ENCODE measurements around the gene ZFHX2.

The ZFHX2 gene

DNA sequence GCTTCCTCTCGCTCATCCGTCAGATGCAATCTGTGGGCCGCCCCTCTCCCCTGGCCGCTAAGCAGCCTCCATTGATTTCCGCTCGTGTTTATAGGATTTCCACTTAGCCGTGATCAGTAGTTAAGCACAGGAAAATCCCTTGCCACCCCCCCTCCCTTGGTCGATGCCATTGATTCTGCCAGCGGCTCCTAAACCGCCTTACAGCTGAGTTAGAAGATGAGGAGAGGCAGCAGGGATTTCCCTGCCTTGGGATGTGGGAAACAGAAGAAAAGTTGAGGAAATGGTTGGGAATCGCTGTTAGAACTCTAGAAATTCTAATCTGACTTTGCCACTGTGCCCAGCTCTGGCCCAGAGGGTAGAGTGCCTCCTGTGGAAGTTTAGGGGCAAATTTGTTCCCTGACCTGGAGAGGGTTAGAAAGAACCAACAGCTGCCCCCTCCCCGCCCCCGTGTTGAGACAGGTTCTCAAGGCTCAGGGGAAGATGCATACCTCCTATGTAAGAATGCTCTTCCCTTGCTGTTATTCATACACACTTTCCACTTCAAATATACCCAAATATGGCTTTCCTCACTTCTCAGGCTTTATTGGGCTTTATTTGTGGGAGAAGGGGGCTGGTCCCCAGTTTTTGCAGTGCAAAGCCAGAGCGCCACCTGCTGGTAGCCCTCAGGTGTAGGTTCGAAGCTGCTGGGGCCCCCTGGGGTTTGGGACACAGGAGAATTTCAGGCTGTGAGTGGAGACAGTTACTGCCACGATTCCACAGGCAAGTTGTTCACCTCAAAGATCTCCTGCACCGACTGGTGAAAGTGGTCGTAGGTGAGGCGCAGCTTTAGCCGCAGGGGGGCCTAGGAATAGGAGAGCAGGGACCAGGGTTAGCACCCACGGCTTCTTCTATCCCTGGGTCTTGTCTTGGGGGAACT is 7.7 kb upstream of the ZFHX2 start:
- Histone ChIP-seq H3K36me3 (ENCODE audit: insufficient read depth, low read length) (0 out of 2 replicates have a peak, but pooled peaks cover 4% of the 10 kb centered on the region), H3K4me3 (ENCODE audit: low read depth, low read length) (no peak overlapping the region), H3K27ac (ENCODE audit: low read depth, low read length) (no peak overlapping the region), H3K79me2 (ENCODE audit: control insufficient read depth, insufficient read depth, low read length, unreplicated experiment) (peaks cover 23% of the 10 kb centered on the region), H2AFZ (ENCODE audit: low read length, unreplicated experiment) (no peak overlapping the region), H3K4me1 (ENCODE audit: control insufficient read depth, insufficient read depth, low read length, unreplicated experiment) (peaks cover 12% of the 10 kb centered on the region), H3K27me3 (ENCODE audit: insufficient read depth, low read length) (no peaks in the 10 kb centered on the region)

DNA sequence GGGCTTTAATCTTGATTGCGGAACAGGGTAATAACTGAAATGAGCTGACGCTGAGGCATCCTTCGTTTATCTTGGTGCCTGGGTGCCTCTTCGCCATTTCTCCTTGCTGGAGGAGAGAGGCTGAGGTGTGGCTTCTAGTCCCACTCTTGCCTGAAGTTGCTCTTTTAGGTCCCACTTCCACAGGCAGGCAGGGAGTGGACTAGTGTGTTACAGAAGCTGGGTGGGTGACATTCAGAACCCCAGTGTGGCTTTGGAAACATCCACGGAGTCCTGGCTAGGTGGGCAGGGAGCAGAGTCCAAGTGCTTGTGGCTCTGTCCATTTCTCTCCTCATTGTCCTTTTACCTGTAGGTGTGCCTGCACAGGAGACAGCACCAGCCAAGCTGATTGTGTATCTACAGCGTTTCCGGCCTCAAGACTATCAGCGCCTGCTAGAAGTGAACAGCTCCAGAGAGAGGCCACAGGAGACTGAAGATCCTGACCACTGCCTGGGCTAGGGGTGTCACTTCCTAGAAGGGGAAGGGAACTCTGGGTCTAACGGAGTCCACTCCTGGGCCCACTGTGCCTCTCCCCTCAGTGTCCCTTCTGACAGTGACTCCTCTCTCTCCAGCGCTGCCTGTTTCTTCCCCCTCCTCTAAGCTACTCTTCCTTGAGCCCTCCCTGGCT is 6.9 kb upstream of the ZFHX2 start:
- 0 out of 2 replicates have a peak, but pooled peaks cover 4% of the 10 kb centered on the region for H3K36me3 ChIP-seq (ENCODE audit: insufficient read depth, low read length)
- peak overlapping the region; percentile 91; the same call in 1 of the 2 replicates for H3K4me3 ChIP-seq (ENCODE audit: low read depth, low read length)

DNA sequence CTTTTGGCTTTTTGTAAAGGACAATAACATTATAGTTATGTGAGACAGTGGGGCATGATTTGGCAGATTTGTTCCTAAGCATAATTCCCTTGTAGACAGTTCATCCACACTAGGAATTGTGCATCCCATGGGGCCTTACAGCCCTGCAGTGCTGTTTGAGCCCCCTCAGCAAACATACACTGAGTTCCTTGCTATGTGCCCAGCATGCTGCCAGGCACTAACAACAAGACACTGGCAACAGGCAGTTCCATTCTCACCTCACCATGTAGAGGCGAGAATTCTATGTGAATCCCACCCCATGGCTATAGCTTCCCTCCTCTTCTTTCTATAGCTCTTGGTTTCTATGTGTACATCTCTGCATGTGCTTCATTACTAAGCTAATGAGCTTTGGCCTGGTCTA is 6.4 kb upstream of the ZFHX2 start:
- H3K36me3 ChIP-seq (ENCODE audit: insufficient read depth, low read length) = 0 out of 2 replicates have a peak, but pooled peaks cover 4% of the 10 kb centered on the region
- no peak overlapping the region for H2AFZ ChIP-seq (ENCODE audit: low read length, unreplicated experiment)
- H3K4me1 ChIP-seq (ENCODE audit: control insufficient read depth, insufficient read depth, low read length, unreplicated experiment) = peaks cover 12% of the 10 kb centered on the region
- H3K27ac ChIP-seq (ENCODE audit: low read depth, low read length) = no peak overlapping the region
- H3K79me2 ChIP-seq (ENCODE audit: control insufficient read depth, insufficient read depth, low read length, unreplicated experiment) = peaks cover 23% of the 10 kb centered on the region
- H3K27me3 ChIP-seq (ENCODE audit: insufficient read depth, low read length) = no peaks in the 10 kb centered on the region
- peak overlapping the region; percentile 91 for H3K4me3 ChIP-seq (ENCODE audit: low read depth, low read length)

More for the DNA sequence above, 6.9 kb upstream of the ZFHX2 start:
- peaks cover 23% of the 10 kb centered on the region for H3K79me2 ChIP-seq (ENCODE audit: control insufficient read depth, insufficient read depth, low read length, unreplicated experiment)
- no peaks in the 10 kb centered on the region for H3K27me3 ChIP-seq (ENCODE audit: insufficient read depth, low read length)
- H2AFZ ChIP-seq (ENCODE audit: low read length, unreplicated experiment) = no peak overlapping the region
- no peak overlapping the region for H3K27ac ChIP-seq (ENCODE audit: low read depth, low read length)
- H3K4me1 ChIP-seq (ENCODE audit: control insufficient read depth, insufficient read depth, low read length, unreplicated experiment) = peaks cover 12% of the 10 kb centered on the region

DNA sequence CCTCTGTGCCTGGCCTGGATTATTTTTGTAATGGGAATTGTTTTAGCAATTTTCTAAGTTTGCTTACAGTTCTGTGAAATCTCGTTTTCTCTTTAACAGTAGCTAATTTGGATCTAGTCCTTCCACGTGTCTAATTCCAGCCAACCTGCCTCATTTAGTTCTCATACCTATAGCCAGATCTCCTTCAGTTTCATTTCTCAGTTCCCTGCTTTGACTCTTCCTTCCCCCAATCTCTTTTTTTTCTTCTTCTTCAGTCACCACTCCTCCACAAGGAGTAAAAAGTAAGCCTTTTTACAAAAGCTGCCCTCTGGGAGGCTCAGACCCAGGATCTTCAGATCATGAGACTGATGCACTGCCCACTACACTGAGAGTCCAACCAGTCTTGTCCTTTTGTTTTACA is 6.0 kb upstream of the ZFHX2 start:
- Histone ChIP-seq H3K27ac (ENCODE audit: low read depth, low read length) (no peak overlapping the region), H3K4me1 (ENCODE audit: control insufficient read depth, insufficient read depth, low read length, unreplicated experiment) (peaks cover 12% of the 10 kb centered on the region), H2AFZ (ENCODE audit: low read length, unreplicated experiment) (no peak overlapping the region), H3K4me3 (ENCODE audit: low read depth, low read length) (peak overlapping the region; percentile 91), H3K36me3 (ENCODE audit: insufficient read depth, low read length) (0 out of 2 replicates have a peak, but pooled peaks cover 4% of the 10 kb centered on the region), H3K27me3 (ENCODE audit: insufficient read depth, low read length) (no peaks in the 10 kb centered on the region), H3K79me2 (ENCODE audit: control insufficient read depth, insufficient read depth, low read length, unreplicated experiment) (peaks cover 23% of the 10 kb centered on the region)

DNA sequence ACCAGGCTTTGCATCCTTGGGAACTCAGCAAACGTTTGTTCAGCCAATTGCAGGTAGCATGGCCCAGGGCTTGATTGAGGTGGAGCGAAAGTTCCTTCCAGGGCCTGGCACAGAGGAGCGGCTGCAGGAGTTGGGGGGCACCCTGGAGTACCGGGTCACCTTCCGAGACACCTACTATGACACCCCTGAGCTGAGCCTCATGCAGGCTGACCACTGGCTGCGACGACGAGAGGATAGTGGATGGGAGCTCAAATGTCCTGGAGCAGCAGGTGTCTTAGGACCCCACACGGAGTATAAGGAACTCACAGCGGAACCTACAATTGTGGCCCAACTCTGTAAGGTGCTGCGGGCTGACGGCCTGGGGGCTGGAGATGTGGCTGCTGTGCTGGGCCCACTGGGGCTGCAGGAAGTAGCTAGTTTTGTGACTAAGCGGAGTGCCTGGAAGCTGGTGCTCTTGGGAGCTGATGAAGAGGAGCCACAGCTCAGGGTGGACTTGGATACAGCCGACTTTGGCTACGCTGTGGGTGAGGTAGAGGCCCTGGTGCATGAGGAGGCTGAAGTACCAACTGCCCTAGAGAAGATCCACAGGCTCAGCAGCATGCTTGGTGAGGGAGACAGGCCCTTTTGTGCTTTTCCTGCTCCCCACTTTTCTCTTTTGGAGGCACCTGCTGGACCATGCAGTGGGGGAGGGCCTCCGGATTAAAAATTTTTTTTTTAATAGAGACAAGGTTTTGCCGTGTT is 5.3 kb upstream of the ZFHX2 start:
- H3K4me3 ChIP-seq (ENCODE audit: low read depth, low read length) = peak overlapping the region; percentile 91
- peaks cover 12% of the 10 kb centered on the region for H3K4me1 ChIP-seq (ENCODE audit: control insufficient read depth, insufficient read depth, low read length, unreplicated experiment)
- H3K36me3 ChIP-seq (ENCODE audit: insufficient read depth, low read length) = 0 out of 2 replicates have a peak, but pooled peaks cover 4% of the 10 kb centered on the region
- H2AFZ ChIP-seq (ENCODE audit: low read length, unreplicated experiment) = peak overlapping the region; percentile 80
- no peaks in the 10 kb centered on the region for H3K27me3 ChIP-seq (ENCODE audit: insufficient read depth, low read length)
- peaks cover 23% of the 10 kb centered on the region for H3K79me2 ChIP-seq (ENCODE audit: control insufficient read depth, insufficient read depth, low read length, unreplicated experiment)
- no peak overlapping the region for H3K27ac ChIP-seq (ENCODE audit: low read depth, low read length)

DNA sequence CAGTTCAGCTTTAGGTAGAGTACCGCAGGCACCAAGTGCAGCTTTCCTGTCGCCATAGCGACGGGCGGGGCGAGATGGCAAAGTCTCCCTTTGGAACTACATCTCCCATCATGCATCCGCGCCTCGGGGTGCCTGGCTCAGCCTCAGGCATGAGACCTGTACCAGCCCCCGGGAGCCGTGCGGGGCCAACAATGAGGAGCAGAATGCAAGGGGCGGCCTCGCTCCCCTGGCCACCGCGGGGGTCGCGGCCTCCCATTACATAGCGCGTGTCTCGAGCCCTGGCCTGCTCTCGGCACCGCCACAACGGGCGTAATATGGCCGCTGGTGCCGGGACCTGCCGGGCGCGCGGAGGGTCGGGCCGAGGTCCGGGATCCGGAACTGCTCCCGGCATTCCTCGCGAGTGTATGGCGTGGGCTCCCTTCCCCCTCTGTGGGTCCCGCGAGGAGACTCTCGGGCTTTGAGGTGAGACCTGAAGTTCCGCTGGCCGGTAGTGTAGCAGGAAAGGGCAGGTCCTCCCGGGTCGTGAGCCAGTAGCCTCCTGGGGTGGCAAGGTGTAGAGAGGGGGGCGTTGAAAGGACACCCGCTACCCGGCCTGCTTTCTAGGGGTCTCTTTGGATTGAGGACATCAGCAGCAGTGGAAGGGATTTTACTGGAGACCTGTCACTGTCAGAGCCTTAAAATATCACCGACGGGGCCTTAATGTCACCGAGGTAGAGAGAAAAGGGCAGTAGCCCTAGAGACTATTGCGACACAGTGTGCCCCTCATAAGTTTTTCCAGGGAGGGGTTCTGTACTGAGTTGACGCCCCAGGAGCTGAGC is 4.5 kb upstream of the ZFHX2 start, which contains the start of gene THTPA:
Gene THTPA, plus strand, starts transcription at position 390 of the 818 bp plus-strand sequence. CDS start 487 bp downstream, outside the sequence.
- H2AFZ ChIP-seq (ENCODE audit: low read length, unreplicated experiment) = peak within 1 kb of the TSS; percentile 80
- peak within 1 kb of the TSS; percentile 42 for H3K27ac ChIP-seq (ENCODE audit: low read depth, low read length)
- H3K79me2 ChIP-seq (ENCODE audit: control insufficient read depth, insufficient read depth, low read length, unreplicated experiment) = peaks cover 23% of the 10 kb centered on the region
- no peaks in the 10 kb centered on the region for H3K27me3 ChIP-seq (ENCODE audit: insufficient read depth, low read length)
- peak within 1 kb of the TSS; percentile 91 for H3K4me3 ChIP-seq (ENCODE audit: low read depth, low read length)
- H3K4me1 ChIP-seq (ENCODE audit: control insufficient read depth, insufficient read depth, low read length, unreplicated experiment) = peaks cover 12% of the 10 kb centered on the region
- 0 out of 2 replicates have a peak, but pooled peaks cover 4% of the 10 kb centered on the region for H3K36me3 ChIP-seq (ENCODE audit: insufficient read depth, low read length)

DNA sequence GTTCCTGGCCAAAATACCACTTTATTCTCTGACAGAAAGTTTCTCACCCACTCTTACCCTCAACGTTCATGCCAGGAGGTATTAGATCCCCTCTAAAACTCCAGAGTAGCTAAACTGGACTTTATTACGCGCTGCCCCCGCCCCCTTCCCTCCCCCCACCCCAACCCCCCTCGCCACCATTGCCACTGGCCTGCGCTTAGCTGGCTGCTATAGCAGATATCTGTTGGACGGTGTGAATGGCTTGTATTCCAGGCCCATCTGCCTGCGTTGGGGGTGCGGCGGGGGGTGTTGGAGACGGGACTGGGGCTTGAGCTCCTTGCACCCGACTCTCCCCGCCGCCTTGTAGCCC is 3.9 kb upstream of the ZFHX2 start:
- Histone ChIP-seq H3K4me3 (ENCODE audit: low read depth, low read length) (peak overlapping the region; percentile 91), H3K79me2 (ENCODE audit: control insufficient read depth, insufficient read depth, low read length, unreplicated experiment) (peaks cover 23% of the 10 kb centered on the region), H3K4me1 (ENCODE audit: control insufficient read depth, insufficient read depth, low read length, unreplicated experiment) (peaks cover 14% of the 10 kb centered on the region), H3K27me3 (ENCODE audit: insufficient read depth, low read length) (peaks cover 2% of the 10 kb centered on the region; the same call in 1 of the 2 replicates), H3K27ac (ENCODE audit: low read depth, low read length) (no peak overlapping the region), H2AFZ (ENCODE audit: low read length, unreplicated experiment) (peak overlapping the region; percentile 80), H3K36me3 (ENCODE audit: insufficient read depth, low read length) (0 out of 2 replicates have a peak, but pooled peaks cover 4% of the 10 kb centered on the region)

DNA sequence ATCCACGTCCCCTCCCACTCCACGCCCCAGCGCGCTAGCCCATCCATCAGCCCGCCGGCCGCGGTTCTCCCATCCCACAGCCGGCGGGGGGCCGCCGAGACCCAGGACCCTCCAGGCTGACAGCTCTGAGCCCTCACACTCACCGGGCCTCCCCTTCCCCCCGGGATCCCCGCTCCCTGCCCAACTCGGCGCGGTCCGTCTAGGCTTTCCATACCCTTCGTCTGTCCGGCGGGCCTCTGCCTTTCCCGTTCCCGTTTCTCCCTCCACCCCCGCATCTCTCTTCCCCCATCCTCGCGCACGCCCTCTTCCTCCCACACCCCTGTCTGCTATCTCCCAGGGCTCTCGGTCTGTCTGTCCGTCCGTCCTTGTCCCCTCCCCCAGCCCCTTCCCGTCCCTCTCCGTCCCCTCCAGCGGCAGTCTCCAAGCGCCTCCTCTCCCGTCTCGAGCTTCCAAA is 726 bp downstream of the ZFHX2 start:
- Histone ChIP-seq H3K79me2 (ENCODE audit: control insufficient read depth, insufficient read depth, low read length, unreplicated experiment) (no peaks in the 10 kb centered on the region), H3K4me3 (ENCODE audit: low read depth, low read length) (peak overlapping the region; percentile 83), H3K27me3 (ENCODE audit: insufficient read depth, low read length) (peaks cover 21% of the 10 kb centered on the region; the same call in 1 of the 2 replicates), H3K36me3 (ENCODE audit: insufficient read depth, low read length) (no peaks in the 10 kb centered on the region), H2AFZ (ENCODE audit: low read length, unreplicated experiment) (peak overlapping the region; percentile 96), H3K27ac (ENCODE audit: low read depth, low read length) (no peak overlapping the region), H3K4me1 (ENCODE audit: control insufficient read depth, insufficient read depth, low read length, unreplicated experiment) (peaks cover 5% of the 10 kb centered on the region)

DNA sequence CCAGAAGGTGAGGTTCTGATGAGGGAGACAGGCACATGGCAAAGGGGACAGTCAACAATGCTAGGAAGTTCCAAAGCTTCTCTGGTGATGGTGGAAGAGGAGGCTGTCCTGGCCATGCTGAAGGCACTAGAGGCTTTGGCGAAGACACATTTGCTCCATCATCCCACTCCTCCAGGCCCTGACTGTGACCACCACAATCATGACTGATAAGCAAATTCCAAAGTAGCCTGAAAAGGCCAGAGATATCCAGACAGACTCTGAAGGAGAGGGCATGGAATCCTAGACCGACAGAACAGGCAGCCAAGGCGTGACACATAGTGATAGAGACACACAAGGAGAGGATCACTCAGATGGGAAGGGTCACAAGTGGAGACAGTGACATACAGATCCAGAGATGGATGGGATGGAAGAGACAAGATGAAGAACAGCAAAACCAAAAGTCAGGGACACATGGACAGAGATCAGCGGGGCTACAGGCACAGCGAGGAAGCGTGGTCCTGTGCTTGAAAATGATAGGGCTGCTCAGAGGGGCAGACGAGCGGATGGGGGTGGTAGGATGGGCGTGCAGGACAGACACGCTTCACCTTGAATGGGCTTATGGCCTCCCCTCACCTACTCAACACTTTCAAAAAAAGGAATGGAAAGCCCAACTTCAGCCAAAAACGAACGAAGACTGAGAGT is 1.3 kb downstream of the ZFHX2 start:
- Histone ChIP-seq H3K27me3 (ENCODE audit: insufficient read depth, low read length) (peaks cover 21% of the 10 kb centered on the region; the same call in 1 of the 2 replicates), H3K27ac (ENCODE audit: low read depth, low read length) (no peak overlapping the region), H2AFZ (ENCODE audit: low read length, unreplicated experiment) (no peak overlapping the region), H3K4me1 (ENCODE audit: control insufficient read depth, insufficient read depth, low read length, unreplicated experiment) (peaks cover 5% of the 10 kb centered on the region), H3K79me2 (ENCODE audit: control insufficient read depth, insufficient read depth, low read length, unreplicated experiment) (no peaks in the 10 kb centered on the region), H3K4me3 (ENCODE audit: low read depth, low read length) (peak overlapping the region; percentile 83), H3K36me3 (ENCODE audit: insufficient read depth, low read length) (no peaks in the 10 kb centered on the region)

Data from ACC112 (cell line).